ENCODE results near the gene MTNR1A.

GRCh38 chr4:186543206-186543605 lies 12.2 kb downstream of the MTNR1A start:
- no peak for TF ChIP-seq KDM5A (IDR thresholded peaks at IDR 0.05)
- no peak for TF ChIP-seq CTCF (IDR thresholded peaks at IDR 0.05)
- no peak for TF ChIP-seq CBX2 (IDR thresholded peaks at IDR 0.05; ENCODE audit: borderline replicate concordance, low read depth)
- no peak for TF ChIP-seq NR3C1 (IDR thresholded peaks at IDR 0.05)
- no peak for TF ChIP-seq EP300 (IDR thresholded peaks at IDR 0.05)
- TF ChIP-seq FOSL2 (IDR thresholded peaks at IDR 0.05) = no peak
- TF ChIP-seq FOSL2 (CRISPR knock-in tag; IDR thresholded peaks at IDR 0.05) = no peak
- no peak for TF ChIP-seq CHD2 (IDR thresholded peaks at IDR 0.05; ENCODE audit: low read length, partially characterized antibody)
- no peak for TF ChIP-seq MAFK (IDR thresholded peaks at IDR 0.05; ENCODE audit: partially characterized antibody)
- TF ChIP-seq E2F6 (IDR thresholded peaks at IDR 0.05; ENCODE audit: borderline replicate concordance, low read depth) = no peak
- no peak for TF ChIP-seq RARB (CRISPR knock-in tag; IDR thresholded peaks at IDR 0.05)
- TF ChIP-seq NPAS2 (CRISPR knock-in tag; IDR thresholded peaks at IDR 0.05; ENCODE audit: borderline replicate concordance) = no peak
- TF ChIP-seq RFX5 (IDR thresholded peaks at IDR 0.05) = no peak

Measured in A549 (cell line).